Type B pancreatic cell (in vitro differentiated cells): ENCODE data around the gene MCM5. TPM values are rescaled to one million over a fixed set of nuclear protein-coding genes. Genes with fewer than 3 reads are reported as not detected.
"Not testable (repeated sequence)": the region's sequence is repeated elsewhere in the genome, so short reads cannot be mapped to it uniquely, and the experiment has no call there.

ENCODE experiments used
- DNase-seq: peaks from one replicate; pipeline ENCODE4 v3.0.0; 2021; ENCODE audit warnings: mixed read lengths; ENCODE audit not compliant: unreplicated experiment; ENCODE audit errors: extremely low spot score
- H3K27ac Mint-ChIP-seq: 2 replicates; pipeline ENCODE4 v1.8.0; 2021; ENCODE audit warnings: mild to moderate bottlenecking, mixed read lengths
- H3K27me3 Mint-ChIP-seq: 2 replicates; pipeline ENCODE4 v1.8.0; 2021; ENCODE audit warnings: mixed read lengths
- H3K36me3 Mint-ChIP-seq: 2 replicates; pipeline ENCODE4 v1.8.0; 2021; ENCODE audit warnings: mixed read lengths
- H3K4me1 Mint-ChIP-seq: one replicate; pipeline ENCODE4 v1.8.0; 2021; ENCODE audit warnings: mixed read lengths; ENCODE audit not compliant: unreplicated experiment
- H3K4me3 Mint-ChIP-seq: 2 replicates; pipeline ENCODE4 v1.8.0; 2021; ENCODE audit warnings: mild to moderate bottlenecking, mixed read lengths
- H3K9me3 Mint-ChIP-seq: 2 replicates; pipeline ENCODE4 v1.8.0; 2021; ENCODE audit warnings: mixed read lengths
- total RNA-seq: library from RNA; stranded (reverse); gene quantifications from 2 replicates; pipeline ENCODE4 v1.2.1, GENCODE V29; 2021; ENCODE audit warnings: low replicate concordance
- TF ChIP-seq, protein P1 (sequence below): fragments of 200-600 bp; sonication (generic); conservative IDR thresholded peaks from 2 replicates; pipeline ENCODE4 v1.5.0; 2021; ENCODE audit warnings: antibody characterized with exemption, mild to moderate bottlenecking

MCM5 gene
- total RNA-seq, 1 donor from 2014 or later = 98.0 TPM

DNA sequence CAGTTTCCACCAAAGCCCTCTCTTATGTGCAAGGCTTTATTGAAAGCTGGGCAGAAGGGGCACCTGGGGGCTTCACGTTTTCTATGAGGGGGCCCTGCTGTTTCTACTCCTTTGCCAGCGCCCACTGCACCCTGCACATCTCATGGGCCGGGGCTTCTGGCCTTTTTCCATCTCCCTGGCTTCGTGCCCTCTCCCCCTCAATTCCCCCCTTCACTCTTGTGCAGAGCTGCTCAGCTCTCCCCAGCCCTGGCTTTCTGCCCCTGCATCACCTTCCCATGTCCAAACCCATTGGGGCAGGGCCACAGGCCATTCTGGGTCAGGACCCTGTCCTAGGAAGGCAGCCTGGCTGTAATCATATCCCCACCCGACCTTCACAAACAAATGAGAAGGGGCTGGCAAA is 36.5 kb downstream of the MCM5 start:
- Mint-ChIP-seq H3K4me1 (no peaks in the 10 kb centered on the region), H3K4me3 (no peak overlapping the region), H3K27me3 (no peaks in the 10 kb centered on the region), H3K27ac (no peak overlapping the region), H3K9me3 (no peaks in the 10 kb centered on the region), H3K36me3 (peaks cover 17% of the 10 kb centered on the region)
- TF ChIP-seq, protein P1, sequence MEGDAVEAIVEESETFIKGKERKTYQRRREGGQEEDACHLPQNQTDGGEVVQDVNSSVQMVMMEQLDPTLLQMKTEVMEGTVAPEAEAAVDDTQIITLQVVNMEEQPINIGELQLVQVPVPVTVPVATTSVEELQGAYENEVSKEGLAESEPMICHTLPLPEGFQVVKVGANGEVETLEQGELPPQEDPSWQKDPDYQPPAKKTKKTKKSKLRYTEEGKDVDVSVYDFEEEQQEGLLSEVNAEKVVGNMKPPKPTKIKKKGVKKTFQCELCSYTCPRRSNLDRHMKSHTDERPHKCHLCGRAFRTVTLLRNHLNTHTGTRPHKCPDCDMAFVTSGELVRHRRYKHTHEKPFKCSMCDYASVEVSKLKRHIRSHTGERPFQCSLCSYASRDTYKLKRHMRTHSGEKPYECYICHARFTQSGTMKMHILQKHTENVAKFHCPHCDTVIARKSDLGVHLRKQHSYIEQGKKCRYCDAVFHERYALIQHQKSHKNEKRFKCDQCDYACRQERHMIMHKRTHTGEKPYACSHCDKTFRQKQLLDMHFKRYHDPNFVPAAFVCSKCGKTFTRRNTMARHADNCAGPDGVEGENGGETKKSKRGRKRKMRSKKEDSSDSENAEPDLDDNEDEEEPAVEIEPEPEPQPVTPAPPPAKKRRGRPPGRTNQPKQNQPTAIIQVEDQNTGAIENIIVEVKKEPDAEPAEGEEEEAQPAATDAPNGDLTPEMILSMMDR = no peak
- DNase-seq = no peak

DNA sequence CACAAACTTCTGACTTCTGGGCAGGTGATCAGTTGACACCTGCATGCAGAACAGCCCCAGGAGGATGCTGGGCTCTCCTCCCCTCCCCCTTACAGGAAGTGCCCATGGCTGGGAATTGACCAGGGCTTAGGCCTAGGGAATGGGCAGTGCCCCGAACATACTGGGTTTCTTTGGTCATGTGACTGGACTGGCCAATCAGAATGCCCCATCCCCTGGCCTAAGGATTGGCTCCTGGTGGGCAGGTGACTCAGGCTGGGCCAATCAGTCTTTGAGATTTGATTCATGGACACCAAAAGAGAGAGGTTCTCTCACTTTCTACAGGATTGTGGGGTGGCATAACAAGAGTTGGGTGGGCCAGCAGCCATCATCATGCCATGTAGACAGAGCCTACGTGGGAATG is 37.1 kb downstream of the MCM5 start:
- Mint-ChIP-seq H3K4me3 (no peak overlapping the region), H3K36me3 (peaks cover 13% of the 10 kb centered on the region)

DNA sequence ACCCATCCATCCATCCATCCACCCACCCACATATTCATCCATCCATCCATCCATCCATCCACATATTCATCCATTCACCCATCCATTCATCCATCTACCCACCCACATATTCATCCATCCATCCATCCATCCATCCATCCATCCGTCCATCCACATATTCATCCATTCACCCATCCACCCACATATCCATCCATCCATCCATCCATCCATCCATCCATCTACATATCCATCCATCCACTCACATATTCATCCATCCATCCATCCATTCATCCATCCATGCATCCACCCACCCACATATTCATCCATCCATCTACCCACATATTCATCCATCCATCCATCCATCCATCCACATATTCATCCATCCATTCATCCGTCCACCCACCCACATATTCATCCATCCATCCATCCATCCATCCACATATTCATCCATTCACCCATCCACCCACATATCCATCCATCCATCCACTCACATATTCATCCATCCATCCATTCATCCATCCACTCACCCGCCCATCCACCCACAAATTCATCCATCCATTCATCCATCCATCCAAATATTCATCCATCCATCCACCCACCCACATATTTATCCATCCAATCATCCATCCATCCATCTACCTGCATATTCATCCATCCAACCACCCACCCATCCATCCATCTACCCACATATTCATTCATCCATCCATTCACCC is 38.9 kb downstream of the MCM5 start:
- not testable (repeated sequence) for H3K4me3 Mint-ChIP-seq

More for the DNA sequence above, 37.1 kb downstream of the MCM5 start:
- TF ChIP-seq, protein P1 = no peak
- H3K27me3 Mint-ChIP-seq = no peaks in the 10 kb centered on the region
- DNase-seq = no peak
- H3K27ac Mint-ChIP-seq = no peak overlapping the region
- H3K9me3 Mint-ChIP-seq = no peaks in the 10 kb centered on the region
- H3K4me1 Mint-ChIP-seq = peaks cover 2% of the 10 kb centered on the region

DNA sequence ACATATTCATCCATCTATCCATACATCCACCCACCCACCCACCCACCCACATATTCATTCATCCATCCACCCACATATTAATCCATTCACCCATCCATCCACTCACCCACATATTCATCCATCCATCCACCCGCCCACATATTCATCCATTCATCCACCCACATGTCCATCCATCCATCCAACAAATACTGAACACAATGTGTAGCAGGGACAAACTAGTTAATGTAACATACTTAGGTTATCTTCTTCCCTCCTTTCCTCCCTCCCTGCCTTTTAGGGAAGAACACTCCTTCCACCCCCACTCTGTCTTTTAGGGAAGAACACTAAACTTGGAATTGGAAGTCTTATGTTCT is 39.4 kb downstream of the MCM5 start:
- DNase-seq = no peak
- TF ChIP-seq, protein P1 = no peak
- no peaks in the 10 kb centered on the region for H3K27me3 Mint-ChIP-seq

More for the DNA sequence above, 38.9 kb downstream of the MCM5 start:
- not testable (repeated sequence) for H3K27me3 Mint-ChIP-seq, H3K9me3 Mint-ChIP-seq, H3K27ac Mint-ChIP-seq, DNase-seq, H3K36me3 Mint-ChIP-seq
- peaks cover 13% of the 10 kb centered on the region for H3K4me1 Mint-ChIP-seq

DNA sequence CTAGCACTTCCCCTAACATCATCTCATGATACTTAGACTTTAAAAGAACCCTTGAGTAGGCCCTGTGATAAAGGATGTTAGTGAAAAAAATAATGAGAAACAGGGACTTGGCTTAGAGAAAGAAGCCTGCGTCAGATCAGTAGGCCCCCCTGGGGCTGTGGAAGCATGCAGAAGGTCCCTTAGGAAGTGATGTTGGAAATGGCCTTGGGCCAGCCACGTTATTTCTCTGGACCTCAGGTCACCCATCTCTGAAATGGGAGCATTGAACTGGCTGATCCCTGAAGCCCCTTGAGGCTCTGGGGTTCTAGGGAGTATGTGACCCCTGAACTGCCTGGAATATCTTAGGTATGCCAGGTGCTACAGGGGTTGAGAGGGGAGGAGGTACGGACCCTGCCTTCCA is 40.2 kb downstream of the MCM5 start:
- H3K36me3 Mint-ChIP-seq = no peaks in the 10 kb centered on the region
- DNase-seq = no peak
- H3K4me1 Mint-ChIP-seq = peaks cover 19% of the 10 kb centered on the region
- H3K27ac Mint-ChIP-seq = no peak overlapping the region
- H3K4me3 Mint-ChIP-seq = no peak overlapping the region
- H3K27me3 Mint-ChIP-seq = no peaks in the 10 kb centered on the region
- TF ChIP-seq, protein P1 = no peak
- no peaks in the 10 kb centered on the region for H3K9me3 Mint-ChIP-seq

More for the DNA sequence above, 39.4 kb downstream of the MCM5 start:
- peaks cover 3% of the 10 kb centered on the region for H3K36me3 Mint-ChIP-seq
- peaks cover 18% of the 10 kb centered on the region for H3K4me1 Mint-ChIP-seq
- no peak overlapping the region for H3K27ac Mint-ChIP-seq
- H3K4me3 Mint-ChIP-seq = no peak overlapping the region
- no peaks in the 10 kb centered on the region for H3K9me3 Mint-ChIP-seq

DNA sequence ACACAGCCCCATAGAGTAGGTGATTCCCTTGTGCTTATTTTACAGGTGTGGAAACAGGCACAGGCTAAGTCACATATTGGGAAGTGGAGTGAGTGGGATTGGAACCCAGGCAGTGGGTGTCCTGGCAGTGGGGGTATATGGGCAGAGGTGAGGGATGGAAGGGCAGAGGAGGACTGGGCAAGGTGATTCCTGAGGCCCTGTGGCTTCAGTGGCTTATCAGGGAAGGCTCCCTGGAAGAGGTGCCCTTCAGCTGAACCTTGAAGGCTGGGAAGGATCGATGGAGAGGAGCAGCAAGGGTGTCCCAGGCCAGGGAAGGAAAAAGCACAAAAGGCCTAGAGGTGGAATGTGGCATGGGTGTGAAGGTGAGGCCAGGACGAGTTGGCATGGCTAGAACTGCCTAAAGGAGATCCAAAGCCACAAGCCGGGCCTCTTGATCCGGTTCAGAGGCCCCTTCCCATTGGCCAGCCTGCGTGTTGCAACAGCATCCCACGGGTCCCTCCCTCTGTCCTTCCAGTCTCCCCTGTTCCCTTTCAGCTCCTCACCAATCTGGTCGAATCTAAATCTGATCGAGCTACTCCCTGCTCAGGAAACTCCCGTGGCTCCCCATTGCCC is 41.7 kb downstream of the MCM5 start:
- H3K9me3 Mint-ChIP-seq = no peaks in the 10 kb centered on the region
- H3K4me1 Mint-ChIP-seq = peaks cover 27% of the 10 kb centered on the region
- H3K36me3 Mint-ChIP-seq = no peaks in the 10 kb centered on the region
- TF ChIP-seq, protein P1 = no peak
- no peak overlapping the region for H3K4me3 Mint-ChIP-seq
- H3K27me3 Mint-ChIP-seq = no peaks in the 10 kb centered on the region
- DNase-seq = no peak
- H3K27ac Mint-ChIP-seq = no peak overlapping the region
